HFFc6 (cell line): ENCODE results near the gene NAA38. TPM values are rescaled to one million over a fixed set of nuclear protein-coding genes. Genes with fewer than 3 reads are reported as not detected.

Source experiments
- DNase-seq: peaks from one replicate; pipeline ENCODE4 v3.0.0-alpha.2; 2018
- H3K27ac Mint-ChIP-seq: 2 replicates; pipeline ENCODE4 v1.8.0; 2020; ENCODE audit warnings: mild to moderate bottlenecking, mixed read lengths
- H3K27me3 Mint-ChIP-seq: 2 replicates; pipeline ENCODE4 v1.8.0; 2021; ENCODE audit warnings: mild to moderate bottlenecking, moderate library complexity, mixed read lengths; ENCODE audit not compliant: insufficient read depth
- H3K36me3 Mint-ChIP-seq: 2 replicates; pipeline ENCODE4 v1.8.0; 2021; ENCODE audit warnings: low read depth, mixed read lengths
- H3K4me1 Mint-ChIP-seq: 2 replicates; pipeline ENCODE4 v1.8.0; 2020; ENCODE audit warnings: low read depth, mixed read lengths
- H3K4me3 Mint-ChIP-seq: 2 replicates; pipeline ENCODE4 v1.8.0; 2020; ENCODE audit warnings: mild to moderate bottlenecking, moderate library complexity, mixed read lengths
- H3K9me3 Mint-ChIP-seq: 2 replicates; pipeline ENCODE4 v1.8.0; 2020; ENCODE audit warnings: mild to moderate bottlenecking, mixed read lengths
- CTCF ChIP-seq: fragments of 200-600 bp; sonication (generic); IDR thresholded peaks from 2 replicates; pipeline ENCODE4 v1.5.0; 2021; ENCODE audit warnings: antibody characterized with exemption, mild to moderate bottlenecking
- total RNA-seq, 6 experiments: library from RNA; stranded (reverse); fragmentation: NEBNext Ultra II Directional; extraction: Animal tissue kit (Norgen Biotek cat#: 25700); gene quantifications; 2 replicates in 1 of 6; 3 replicates in 5 of 6; pipeline ENCODE4 v1.2.3, GENCODE V29; 2021

NAA38 gene
- total RNA-seq, 6 experiments from 2014 or later: 104 to 122 (median 107) TPM

GRCh38 chr17:7850701-7851437 lies 6.5 kb downstream of the NAA38 start:
- no peak overlapping the region for H3K4me3 Mint-ChIP-seq
- H3K9me3 Mint-ChIP-seq: no peaks in the 10 kb centered on the region
- H3K4me1 Mint-ChIP-seq: peaks cover under 1% of the 10 kb centered on the region
- peaks cover 12% of the 10 kb centered on the region; the same call in 1 of the 2 replicates for H3K36me3 Mint-ChIP-seq
- H3K27me3 Mint-ChIP-seq: no peaks in the 10 kb centered on the region; the same call in 1 of the 2 replicates
- TF ChIP-seq CTCF: no peak
- DNase-seq: no peak
- H3K27ac Mint-ChIP-seq: no peak overlapping the region

- Mint-ChIP-seq H3K9me3 (no peaks in the 10 kb centered on the region), H3K27me3 (no peaks in the 10 kb centered on the region; the same call in 1 of the 2 replicates), H3K27ac (no peak overlapping the region), H3K4me1 (peaks cover 9% of the 10 kb centered on the region), H3K36me3 (peaks cover 9% of the 10 kb centered on the region; the same call in 1 of the 2 replicates), H3K4me3 (no peak overlapping the region)
- DNase-seq: no peak
- TF ChIP-seq CTCF: no peak
These were observed 7.4 kb downstream of the NAA38 start for GRCh38 chr17:7849751-7850504.

- Mint-ChIP-seq H3K9me3 (no peaks in the 10 kb centered on the region), H3K4me3 (no peak overlapping the region), H3K36me3 (peaks cover 9% of the 10 kb centered on the region; the same call in 1 of the 2 replicates), H3K27ac (no peak overlapping the region), H3K4me1 (peaks cover 9% of the 10 kb centered on the region), H3K27me3 (peaks cover 2% of the 10 kb centered on the region)
- TF ChIP-seq CTCF: no peak
- no peak for DNase-seq
These were observed 8.1 kb downstream of the NAA38 start for GRCh38 chr17:7849130-7849750.

GRCh38 chr17:7848739-7849129 lies 8.6 kb downstream of the NAA38 start:
- Mint-ChIP-seq H3K4me3 (no peak overlapping the region), H3K36me3 (peaks cover 9% of the 10 kb centered on the region; the same call in 1 of the 2 replicates), H3K27me3 (peaks cover 4% of the 10 kb centered on the region), H3K9me3 (no peaks in the 10 kb centered on the region), H3K27ac (no peak overlapping the region), H3K4me1 (peaks cover 9% of the 10 kb centered on the region)
- no peak for TF ChIP-seq CTCF
- DNase-seq: no peak

- no peak for TF ChIP-seq CTCF
- no peak for DNase-seq
- peaks cover 6% of the 10 kb centered on the region for H3K27me3 Mint-ChIP-seq
- H3K9me3 Mint-ChIP-seq: no peaks in the 10 kb centered on the region
- H3K4me3 Mint-ChIP-seq: no peak overlapping the region
- H3K27ac Mint-ChIP-seq: no peak overlapping the region
- peaks cover 9% of the 10 kb centered on the region for H3K4me1 Mint-ChIP-seq
- H3K36me3 Mint-ChIP-seq: peaks cover 9% of the 10 kb centered on the region; the same call in 1 of the 2 replicates
These were observed 9.2 kb downstream of the NAA38 start for GRCh38 chr17:7848131-7848579.
